HG02759 (cell line): ENCODE data around the gene STAG3.
"Not testable (repeated sequence)": the region's sequence is repeated elsewhere in the genome, so short reads cannot be mapped to it uniquely, and the experiment has no call there.

Experiments used
- ATAC-seq: cut with Tn5 transposase; IDR thresholded peaks from one replicate; pipeline ENCODE4 v1.9.1; 2021; ENCODE audit warnings: mild to moderate bottlenecking, moderate library complexity; ENCODE audit not compliant: unreplicated experiment

Gene STAG3

DNA sequence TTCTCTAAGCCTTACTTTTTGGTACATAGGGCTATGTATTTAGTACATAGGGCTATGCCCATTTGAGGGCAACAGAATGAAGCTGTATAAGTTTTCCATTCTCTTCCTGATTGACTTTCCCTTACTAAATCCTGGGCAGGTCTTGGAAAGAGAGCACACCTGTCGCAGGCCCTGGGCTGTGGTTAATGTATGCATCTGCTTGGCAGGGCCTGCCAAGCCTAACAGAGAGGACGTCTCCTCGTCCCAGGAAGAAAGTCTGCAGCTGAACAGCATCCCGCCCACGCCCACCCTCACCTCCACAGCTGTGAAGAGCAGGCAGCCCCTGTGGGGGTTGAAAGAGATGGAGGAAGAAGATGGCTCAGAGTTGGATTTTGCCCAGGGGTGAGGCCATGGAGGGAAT is 33.1 kb downstream of the STAG3 start:
- ATAC-seq: no peak

DNA sequence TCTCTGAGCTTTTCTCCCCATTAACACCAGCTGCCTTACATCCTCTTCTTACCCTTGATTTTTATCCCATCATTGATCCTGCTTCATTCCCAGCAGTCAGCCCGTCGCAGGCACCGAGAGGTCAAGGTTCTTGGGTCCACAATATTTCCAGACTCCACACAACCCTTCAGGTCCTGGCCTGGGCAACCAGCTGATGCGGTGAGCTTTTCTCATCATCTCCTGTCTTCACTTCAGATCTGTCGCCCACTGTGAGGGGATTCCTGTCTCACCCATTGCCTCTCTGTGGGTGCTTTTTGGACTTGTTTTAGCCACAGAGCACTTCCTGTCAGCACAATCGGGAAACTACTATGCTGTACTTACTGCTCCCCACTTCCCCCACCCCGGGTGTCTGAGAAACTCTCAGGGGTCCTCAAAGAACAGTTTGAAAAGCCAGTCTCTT is 33.6 kb downstream of the STAG3 start:
- ATAC-seq: peak; percentile 56

DNA sequence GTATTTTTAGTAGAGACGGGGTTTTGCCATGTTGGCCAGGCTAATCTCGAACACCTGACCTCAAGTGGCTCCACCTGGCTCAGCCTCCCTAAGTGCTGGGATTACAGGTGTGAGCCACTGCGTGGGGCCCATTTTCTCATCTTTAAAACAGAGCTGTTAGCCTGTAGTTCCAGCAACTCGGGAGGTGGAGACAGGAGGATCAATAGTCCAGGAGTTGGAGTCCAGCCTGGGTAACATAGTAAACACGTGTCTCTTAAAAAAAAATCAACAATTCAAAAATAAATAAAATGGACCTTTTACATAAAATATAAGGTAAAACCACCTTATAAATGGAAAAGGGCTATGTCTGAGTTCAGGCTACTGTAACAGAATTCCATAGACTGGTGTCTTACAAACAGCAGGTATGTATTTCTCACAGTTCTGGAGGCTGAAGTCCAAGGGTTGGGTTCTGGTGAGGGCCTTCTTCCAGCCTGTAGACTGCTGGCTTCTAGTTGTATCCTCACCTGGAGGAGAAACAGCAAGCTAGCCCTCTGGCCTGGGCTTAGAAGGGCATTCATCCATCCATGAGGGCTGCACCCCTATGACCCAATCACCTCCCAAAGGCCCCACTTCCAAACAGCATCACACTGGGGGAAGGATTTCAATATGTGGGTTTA is 35.0 kb downstream of the STAG3 start:
- no peak for ATAC-seq

DNA sequence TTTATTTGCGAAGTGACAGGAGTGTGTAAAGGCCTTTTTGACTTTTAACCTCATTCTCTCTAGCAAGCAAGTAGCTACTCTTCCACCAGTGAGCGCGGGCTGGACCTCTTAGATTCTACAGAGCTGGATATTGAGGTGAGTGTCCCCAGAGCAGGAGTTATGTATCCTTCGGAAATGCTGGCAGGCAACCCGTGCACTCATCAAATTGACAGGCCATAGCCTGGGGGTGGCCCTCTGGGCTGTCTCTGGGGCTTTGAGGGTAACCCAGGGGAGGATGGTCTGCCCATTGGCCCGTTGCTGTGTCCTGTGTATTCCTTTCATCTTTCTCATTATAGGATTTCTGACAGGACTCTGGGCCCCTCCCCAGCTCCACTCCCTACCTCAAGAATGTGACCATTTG is 36.0 kb downstream of the STAG3 start:
- no peak for ATAC-seq

DNA sequence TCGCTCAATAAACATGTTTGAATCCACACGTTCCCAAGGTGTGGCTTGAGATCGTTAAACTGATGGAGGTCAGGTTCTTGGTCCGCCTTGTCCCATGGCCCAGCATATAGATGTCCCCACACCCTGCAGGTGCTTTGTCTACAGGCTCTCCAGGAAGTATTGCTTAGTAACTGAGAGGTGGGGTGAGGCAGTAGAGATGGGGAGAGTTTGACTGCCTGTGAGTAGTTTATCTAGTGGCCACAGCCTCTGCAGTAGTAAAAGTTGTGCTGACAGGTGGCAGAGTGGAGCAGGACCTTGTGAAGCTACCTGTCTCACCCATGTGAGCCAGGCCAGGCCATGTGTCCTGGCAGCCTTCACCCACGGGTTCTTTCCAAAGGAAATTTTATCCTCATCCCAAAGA is 36.6 kb downstream of the STAG3 start:
- not testable (repeated sequence) for ATAC-seq

DNA sequence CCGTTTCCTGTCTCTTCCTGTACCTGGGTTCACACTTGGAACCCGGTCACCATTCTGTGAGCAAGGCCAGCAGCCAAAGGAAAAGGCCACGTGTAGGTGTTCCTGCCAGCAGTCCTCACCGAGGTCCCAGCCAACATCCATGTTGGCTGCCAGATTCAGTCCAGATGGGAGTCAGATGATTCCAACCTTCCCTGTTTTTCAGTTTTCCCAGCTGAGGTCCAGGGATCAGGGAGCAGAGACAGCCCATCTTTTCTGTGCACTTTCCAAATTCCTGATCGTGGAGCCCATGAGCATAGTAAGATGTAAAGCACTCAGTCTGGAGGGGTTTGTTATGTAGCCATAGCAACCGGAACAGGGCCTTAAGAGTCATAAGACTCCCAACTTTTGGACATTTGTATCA is 38.2 kb downstream of the STAG3 start:
- no peak for ATAC-seq

DNA sequence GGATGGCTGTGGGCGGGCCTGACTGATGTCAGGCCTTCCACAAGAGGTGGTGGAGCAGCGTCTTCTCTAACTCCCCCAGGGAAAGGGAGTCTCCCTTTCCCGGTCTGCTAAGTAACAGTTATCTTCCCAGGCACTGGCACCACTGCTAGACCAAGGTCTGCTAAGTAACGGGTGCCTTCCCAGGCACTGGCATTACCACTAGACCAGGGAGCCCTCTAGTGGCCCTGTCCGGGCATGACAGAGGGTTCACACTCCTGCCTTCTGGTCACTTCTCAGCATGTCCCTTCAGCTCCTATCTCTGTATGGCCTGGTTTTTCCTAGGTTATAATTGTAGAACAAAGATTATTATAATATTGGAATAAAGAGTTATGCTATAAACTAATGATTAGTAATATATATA is 40.2 kb downstream of the STAG3 start:
- ATAC-seq: peak; percentile 14

DNA sequence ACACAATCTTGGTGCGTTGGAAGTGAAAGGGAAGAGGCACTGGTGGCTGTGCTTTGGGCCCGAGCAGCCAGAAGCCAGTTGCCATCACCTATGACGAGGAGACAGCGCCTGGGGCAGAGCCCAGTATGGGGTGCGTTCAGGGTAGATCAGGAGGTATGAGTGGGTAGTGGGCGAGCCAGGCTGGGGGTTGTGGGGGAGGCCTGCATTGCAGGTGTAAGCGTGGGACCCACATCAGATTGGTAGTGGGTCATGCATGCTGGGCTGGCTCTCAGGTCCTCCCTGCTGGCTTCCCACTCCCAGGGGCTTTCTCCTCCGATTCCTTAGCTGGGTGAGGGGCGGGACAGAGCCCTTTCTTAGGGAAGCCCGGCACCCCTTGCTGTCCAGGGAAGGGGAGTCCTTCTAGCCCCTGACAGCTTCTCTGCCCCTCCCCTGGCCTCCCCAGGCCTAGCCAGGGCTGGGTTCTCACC is 41.6 kb downstream of the STAG3 start:
- ATAC-seq: no peak

DNA sequence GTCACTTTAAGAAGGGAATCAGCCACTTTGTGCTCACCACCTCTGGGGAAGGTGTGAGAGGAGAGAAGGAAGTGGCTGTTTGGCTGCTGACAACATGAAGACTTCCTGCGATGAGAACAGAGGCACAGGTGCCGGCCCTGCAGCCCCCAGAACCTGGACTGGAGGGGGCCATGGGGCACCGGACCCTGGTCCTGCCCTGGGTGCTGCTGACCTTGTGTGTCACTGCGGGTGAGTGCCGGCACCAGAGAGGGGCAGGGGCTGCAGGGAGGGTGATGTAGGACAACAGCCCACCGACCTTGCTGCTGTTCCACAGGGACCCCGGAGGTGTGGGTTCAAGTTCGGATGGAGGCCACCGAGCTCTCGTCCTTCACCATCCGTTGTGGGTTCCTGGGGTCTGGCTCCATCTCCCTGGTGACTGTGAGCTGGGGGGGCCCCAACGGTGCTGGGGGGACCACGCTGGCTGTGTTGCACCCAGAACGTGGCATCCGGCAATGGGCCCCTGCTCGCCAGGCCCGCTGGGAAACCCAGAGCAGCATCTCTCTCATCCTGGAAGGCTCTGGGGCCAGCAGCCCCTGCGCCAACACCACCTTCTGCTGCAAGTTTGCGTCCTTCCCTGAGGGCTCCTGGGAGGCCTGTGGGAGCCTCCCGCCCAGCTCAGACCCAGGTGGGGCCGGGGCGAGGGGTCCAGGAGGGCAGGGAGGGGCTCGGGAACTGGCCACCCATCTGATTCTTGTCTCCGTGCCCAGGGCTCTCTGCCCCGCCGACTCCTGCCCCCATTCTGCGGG is 42.3 kb downstream of the STAG3 start, which contains the start of gene PVRIG:
TSS of gene PVRIG (plus strand) at position 149 of the 785 bp plus-strand sequence. CDS start at position 171, 22 bp downstream.
- not testable (repeated sequence) for ATAC-seq

DNA sequence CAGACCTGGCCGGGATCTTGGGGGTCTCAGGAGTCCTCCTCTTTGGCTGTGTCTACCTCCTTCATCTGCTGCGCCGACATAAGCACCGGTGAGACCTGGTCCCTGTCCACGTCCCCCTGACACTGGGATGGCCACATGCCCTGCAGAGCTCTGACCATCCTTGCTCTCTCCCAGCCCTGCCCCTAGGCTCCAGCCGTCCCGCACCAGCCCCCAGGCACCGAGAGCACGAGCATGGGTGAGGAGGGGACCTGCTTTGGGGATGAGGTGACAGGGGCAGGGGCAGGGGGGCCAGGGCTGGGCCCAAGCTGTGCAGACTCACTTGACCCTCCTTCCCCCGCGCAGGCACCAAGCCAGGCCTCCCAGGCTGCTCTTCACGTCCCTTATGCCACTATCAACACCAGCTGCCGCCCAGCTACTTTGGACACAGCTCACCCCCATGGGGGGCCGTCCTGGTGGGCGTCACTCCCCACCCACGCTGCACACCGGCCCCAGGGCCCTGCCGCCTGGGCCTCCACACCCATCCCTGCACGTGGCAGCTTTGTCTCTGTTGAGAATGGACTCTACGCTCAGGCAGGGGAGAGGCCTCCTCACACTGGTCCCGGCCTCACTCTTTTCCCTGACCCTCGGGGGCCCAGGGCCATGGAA is 43.0 kb downstream of the STAG3 start:
- peak; percentile 10 for ATAC-seq

DNA sequence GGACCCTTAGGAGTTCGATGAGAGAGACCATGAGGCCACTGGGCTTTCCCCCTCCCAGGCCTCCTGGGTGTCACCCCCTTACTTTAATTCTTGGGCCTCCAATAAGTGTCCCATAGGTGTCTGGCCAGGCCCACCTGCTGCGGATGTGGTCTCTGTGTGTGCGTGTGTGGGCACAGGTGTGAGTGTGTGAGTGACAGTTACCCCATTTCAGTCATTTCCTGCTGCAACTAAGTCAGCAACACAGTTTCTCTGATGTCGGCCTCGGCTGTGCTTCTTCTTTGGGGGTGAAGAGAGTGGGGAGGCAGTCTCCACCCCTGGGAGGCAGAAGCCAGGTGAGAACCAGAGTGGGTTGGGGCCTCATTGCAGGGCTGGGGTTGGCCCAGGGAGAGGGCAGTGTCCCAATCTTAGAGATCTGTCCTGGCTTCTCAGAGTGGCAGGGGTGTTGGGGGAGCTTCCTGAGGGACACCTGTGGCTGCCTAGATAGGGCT is 43.6 kb downstream of the STAG3 start:
- peak; percentile 58 for ATAC-seq

DNA sequence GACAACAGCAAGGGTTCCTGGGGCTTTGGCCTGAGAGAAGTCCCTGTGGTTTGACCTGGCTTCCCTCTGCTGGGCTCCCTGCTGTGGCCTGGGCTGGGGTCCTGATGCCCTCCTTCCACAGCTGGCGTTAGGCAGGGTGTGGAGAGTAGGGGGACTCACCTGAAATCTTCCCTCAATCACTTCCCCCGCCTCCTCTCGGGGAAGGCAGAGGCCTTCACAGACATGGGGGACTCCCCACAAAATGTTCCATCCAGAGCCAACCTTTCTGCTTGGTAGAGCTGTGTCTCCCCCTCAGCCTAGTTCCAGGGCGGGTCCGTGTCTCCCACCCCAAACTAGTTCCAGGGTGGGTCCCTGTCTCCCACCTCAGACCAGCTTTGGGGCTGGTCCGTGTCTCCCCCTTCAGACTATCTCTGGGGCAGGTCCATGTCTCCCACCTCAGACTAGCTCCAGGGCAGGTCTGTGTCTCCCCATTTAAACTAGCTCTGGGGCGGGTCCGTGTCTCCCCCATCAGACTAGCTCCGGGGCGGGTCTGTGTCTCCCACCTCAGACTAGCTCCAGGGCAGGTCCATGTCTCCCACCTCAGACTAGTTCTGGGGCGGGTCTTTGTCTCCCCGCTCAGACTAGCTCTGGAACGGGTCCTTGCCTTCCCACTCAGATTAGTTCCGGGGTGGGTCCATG is 44.2 kb downstream of the STAG3 start:
- no peak for ATAC-seq

DNA sequence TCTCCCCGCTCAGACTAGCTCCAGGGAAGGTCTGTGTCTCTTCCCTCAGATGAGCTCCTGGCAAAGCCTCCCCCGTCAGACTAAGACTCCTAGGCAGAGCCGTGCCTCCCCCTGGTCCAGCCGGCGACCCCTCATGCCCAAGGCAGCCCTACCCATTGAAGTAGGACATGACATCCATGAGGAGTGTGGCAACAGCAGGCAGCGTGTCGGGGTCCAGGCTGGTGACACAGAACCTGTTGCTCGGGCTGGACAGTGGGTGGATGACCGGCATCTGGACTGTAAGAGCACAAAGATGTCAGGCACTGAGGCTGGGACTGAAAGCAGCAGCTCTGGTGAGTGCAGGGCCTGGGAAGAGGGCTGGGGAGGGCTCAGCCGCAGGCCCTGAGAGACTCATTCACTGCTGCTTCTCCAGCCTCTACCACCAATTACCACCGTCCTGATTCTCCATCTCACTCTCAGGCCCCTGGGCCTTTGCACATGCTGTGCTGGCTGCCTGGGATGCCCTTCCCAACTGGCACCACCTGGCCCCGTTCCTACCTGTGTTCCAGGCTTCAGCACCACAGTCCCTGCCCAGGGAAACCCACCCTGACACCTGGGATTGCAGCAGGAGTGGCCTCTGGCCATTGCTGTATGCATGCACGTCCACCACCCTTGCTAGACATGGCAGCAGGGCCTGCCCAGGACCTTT is 44.9 kb downstream of the STAG3 start:
- ATAC-seq: no peak

DNA sequence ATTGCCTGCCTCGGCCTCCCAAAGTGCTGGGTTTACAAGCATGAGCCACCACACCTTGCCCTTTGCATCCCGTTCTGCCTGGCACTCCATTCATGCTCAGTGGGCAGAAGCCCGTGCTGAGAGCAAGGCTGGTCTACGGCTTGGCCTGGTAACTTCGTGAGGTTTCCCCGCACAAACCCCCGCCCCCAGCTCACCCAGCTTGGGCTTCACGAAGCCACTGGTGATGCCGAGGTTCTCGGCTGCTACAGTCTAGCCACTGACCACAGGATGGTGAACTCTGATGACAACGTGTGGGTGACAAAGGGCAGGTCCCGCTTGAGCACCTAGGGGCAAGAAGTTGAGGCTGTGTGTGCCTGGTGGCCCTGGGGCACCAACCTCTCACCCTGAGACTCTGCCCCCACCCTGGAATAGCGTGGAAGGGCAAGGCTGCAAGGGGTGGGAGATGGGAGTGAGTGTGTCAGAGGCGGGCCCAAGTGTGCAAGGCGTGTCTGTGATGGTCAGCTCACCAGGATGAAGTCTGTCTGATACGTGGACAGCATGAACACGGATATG is 45.7 kb downstream of the STAG3 start:
- not testable (repeated sequence) for ATAC-seq

DNA sequence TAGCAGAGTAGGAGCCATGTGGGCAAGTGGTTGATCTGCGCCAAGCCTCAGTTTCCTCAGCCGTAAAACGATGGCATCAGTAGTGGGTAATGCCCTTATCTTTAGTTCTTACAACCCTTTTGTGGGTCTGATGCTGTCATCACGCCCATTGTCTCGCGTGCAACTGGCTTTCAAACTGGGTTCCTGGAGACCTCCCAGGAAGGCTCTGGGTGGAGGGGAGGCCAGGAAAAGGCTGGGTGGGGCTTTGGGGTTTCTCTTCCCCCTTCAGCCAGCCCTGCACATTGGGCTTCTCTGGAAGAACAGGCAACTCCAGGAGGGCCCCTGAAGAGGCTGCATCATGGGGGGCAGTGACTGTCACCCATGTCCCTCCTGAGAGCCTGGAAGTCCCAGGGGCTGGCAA is 47.2 kb downstream of the STAG3 start:
- ATAC-seq: not testable (repeated sequence)

DNA sequence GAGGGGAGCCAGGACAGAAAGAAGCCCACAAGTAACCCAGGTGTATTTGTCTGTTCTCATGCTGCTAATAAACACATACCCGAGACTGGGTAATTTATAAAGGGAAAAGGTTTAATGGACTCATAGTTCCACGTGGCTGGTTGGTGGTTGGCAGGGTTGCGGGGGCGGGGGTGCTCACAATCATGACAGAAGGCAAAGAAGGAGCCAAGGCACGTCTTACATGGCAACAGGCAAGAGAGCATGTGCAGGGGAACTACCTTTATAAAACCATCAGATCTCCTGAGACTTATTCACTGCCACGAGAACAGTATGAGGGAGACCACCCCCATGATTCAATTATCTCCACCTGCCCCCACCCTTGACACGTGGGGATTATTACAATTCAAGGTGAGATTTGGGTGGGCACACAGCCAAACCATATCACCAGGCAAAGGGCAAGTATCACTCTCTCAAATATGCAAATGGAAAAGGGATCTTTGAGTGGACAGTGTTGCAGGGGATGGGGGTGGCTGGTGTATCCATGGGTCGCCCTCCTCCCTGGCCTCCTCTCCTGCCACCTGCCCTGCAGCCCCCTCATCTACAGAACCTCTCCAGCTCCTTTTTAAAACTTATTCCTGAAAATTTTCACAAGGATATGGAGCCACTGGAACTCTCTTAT is 57.1 kb downstream of the STAG3 start:
- not testable (repeated sequence) for ATAC-seq

DNA sequence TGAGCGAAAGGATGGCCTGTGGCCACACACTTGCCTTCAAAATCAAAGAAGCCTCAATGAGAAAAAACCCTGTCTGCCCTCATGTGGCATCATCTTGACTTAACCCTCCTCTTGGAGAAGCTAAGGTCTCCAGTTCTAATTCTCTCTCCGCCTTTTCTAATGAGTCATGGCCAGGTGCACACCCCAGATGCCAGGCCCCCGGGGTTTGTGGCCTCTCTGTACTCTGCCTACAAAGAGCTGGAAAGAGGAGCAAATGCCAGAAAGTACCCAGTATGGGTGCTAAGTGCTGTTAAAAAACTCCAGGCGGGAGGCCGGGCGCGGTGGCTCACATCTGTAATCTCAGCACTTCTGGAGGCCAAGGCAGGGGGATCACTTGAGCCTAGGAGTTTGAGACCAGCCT is 62.3 kb downstream of the STAG3 start:
- not testable (repeated sequence) for ATAC-seq

DNA sequence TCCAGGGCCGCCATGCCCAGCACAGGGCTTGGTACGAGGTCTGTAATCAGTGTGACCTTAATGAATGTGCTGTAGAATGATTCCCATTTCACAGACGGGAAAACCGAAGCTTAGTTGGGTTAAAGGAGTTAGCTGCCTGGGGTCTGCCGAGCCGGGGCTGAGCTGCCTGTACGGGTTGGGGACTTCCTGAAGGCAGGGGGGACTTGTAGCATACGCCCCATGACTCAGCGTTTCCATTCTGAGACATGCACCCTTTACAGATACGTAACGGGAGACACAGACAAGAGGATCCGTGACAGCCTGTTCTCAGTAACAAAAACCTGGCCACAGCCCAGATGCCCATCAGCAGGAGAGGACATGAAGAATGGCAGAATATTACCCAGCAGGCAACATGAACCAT is 65.7 kb downstream of the STAG3 start:
- peak; percentile 63 for ATAC-seq

DNA sequence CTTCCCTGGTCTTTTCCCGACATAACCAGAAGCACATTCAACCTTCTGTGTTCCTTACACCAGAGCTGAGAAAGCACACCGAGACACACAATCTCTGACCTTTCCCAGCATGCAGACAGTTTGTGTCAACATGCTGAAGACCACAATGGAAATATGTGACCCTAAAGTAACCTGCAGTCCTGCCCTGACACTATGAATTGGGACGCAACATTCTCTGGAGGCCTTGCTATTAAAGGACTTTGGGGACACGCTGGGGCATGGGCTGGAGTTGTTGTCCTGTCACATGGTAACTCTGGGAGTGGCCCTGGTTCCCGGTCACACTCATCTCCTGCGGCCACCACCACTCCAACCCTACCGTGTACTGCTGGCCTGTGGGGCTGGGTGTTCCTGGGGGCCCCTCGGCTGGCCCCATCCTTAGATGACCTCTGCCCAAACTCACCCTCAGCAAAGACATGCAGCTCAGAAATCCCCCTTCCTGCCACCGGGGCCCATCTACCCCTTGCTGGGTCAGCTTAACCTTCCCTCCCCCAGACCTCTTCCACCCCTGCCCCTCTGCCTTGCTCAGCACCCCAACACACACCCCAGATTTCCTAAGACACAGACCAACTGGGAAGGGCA is 67.4 kb downstream of the STAG3 start:
- ATAC-seq: not testable (repeated sequence)
